HG02759 (cell line): ENCODE measurements around the gene APIP.

Experiments used
- ATAC-seq: cut with Tn5 transposase; IDR thresholded peaks from one replicate; pipeline ENCODE4 v1.9.1; 2021; ENCODE audit warnings: mild to moderate bottlenecking, moderate library complexity; ENCODE audit not compliant: unreplicated experiment

Gene APIP

GRCh38 chr11:34890089-34890488, 26.1 kb downstream of the APIP start:
- no peak for ATAC-seq

GRCh38 chr11:34887260-34887659, 28.9 kb downstream of the APIP start:
- ATAC-seq, result no peak

- no peak for ATAC-seq
Observed at GRCh38 chr11:34886609-34887008, 29.6 kb downstream of the APIP start.

- ATAC-seq, result no peak
Observed at GRCh38 chr11:34881900-34882299, 34.3 kb downstream of the APIP start.

GRCh38 chr11:34877375-34877975, 38.7 kb downstream of the APIP start:
- ATAC-seq, result no peak

GRCh38 chr11:34874202-34874601, 42.0 kb downstream of the APIP start:
- ATAC-seq, result no peak

GRCh38 chr11:34870548-34871196, 45.5 kb downstream of the APIP start:
- no peak for ATAC-seq

- ATAC-seq, result no peak
Observed at GRCh38 chr11:34869425-34869824, 46.8 kb downstream of the APIP start.

- no peak for ATAC-seq
Observed at GRCh38 chr11:34866375-34866774, 49.8 kb downstream of the APIP start.

GRCh38 chr11:34865261-34865660, 50.9 kb downstream of the APIP start:
- ATAC-seq, result no peak

- ATAC-seq, result no peak
Observed at GRCh38 chr11:34864424-34864823, 51.8 kb downstream of the APIP start.

GRCh38 chr11:34863048-34863447, 53.1 kb downstream of the APIP start:
- no peak for ATAC-seq

- ATAC-seq, result no peak
Observed at GRCh38 chr11:34860518-34860917, 55.7 kb downstream of the APIP start.

- no peak for ATAC-seq
Observed at GRCh38 chr11:34860034-34860433, 56.1 kb downstream of the APIP start.

- no peak for ATAC-seq
Observed at GRCh38 chr11:34859496-34859895, 56.7 kb downstream of the APIP start.

- no peak for ATAC-seq
Observed at GRCh38 chr11:34857463-34857862, 58.7 kb downstream of the APIP start.

GRCh38 chr11:34856251-34856650, 59.9 kb downstream of the APIP start:
- ATAC-seq, result no peak

- ATAC-seq, result no peak
Observed at GRCh38 chr11:34855754-34856095, 60.5 kb downstream of the APIP start.

- ATAC-seq, result no peak
Observed at GRCh38 chr11:34855021-34855753, 61.0 kb downstream of the APIP start.

- no peak for ATAC-seq
Observed at GRCh38 chr11:34851916-34852315, 64.3 kb downstream of the APIP start.

GRCh38 chr11:34850334-34850733, 65.8 kb downstream of the APIP start:
- no peak for ATAC-seq

- ATAC-seq, result no peak
Observed at GRCh38 chr11:34846467-34846866, 69.7 kb downstream of the APIP start.
